ENCODE results near the gene NPPA. TPM values are rescaled to one million over a fixed set of nuclear protein-coding genes. Genes with fewer than 3 reads are reported as not detected.

NPPA gene
- total and polyA plus RNA-seq, 9 of the 15 experiments (the other 6 are each of a cell fraction or from before 2014, with no cell fraction given) = not detected

GRCh38 chr1:11858968-11859871, 11.6 kb upstream of the NPPA start (continued):
- TF ChIP-seq ATF4 (CRISPR knock-in tag; IDR thresholded peaks at IDR 0.05) (no peak), E2F3 (CRISPR knock-in tag; IDR thresholded peaks at IDR 0.05) (no peak), EHMT2 (IDR thresholded peaks at IDR 0.05) (peak; percentile 99), YY1 (IDR thresholded peaks at IDR 0.05; ENCODE audit: borderline replicate concordance in 1 of 3, control insufficient read depth in 1 of 3, extremely low read depth in 1 of 3, insufficient read depth in 3 of 3, insufficient read length in 1 of 3, insufficient replicate concordance in 2 of 3, low read depth in 1 of 3, low read length in 2 of 3) (peak in 1 of 3 experiments; percentile 21), HNRNPL (IDR thresholded peaks at IDR 0.05; ENCODE audit: low read depth, low read length) (no peak), ZNF133 (CRISPR knock-in tag; IDR thresholded peaks at IDR 0.05) (no peak), RFX5 (IDR thresholded peaks at IDR 0.05; ENCODE audit: low read depth, low read length) (no peak), GATA2 (CRISPR knock-in tag; IDR thresholded peaks at IDR 0.05) (0 out of 2 replicates have a peak, but pooled peaks have one; percentile 47), MAFG (tag; conservative IDR thresholded peaks at IDR 0.05) (no peak), TEAD2 (tag; IDR thresholded peaks at IDR 0.05) (no peak), ZNF830 (CRISPR knock-in tag; IDR thresholded peaks at IDR 0.05) (no peak), CBX3 (IDR thresholded peaks at IDR 0.05; ENCODE audit: borderline replicate concordance in 1 of 2, low read length in 2 of 2) (peak; percentile 51 to 71; a peak in 2 of 3 replicates), ZNF239 (CRISPR knock-in tag; IDR thresholded peaks at IDR 0.05) (no peak), EGR1 (conservative IDR thresholded peaks at IDR 0.05) (no peak), MEF2D (tag; conservative IDR thresholded peaks at IDR 0.05; ENCODE audit: low read depth) (no peak), KHSRP (IDR thresholded peaks at IDR 0.05) (no peak), ZNF589 (CRISPR knock-in tag; IDR thresholded peaks at IDR 0.05; ENCODE audit: low read depth) (no peak), ZNF668 (CRISPR knock-in tag; IDR thresholded peaks at IDR 0.05) (no peak), SIN3B (IDR thresholded peaks at IDR 0.05; ENCODE audit: low read depth) (no peak), ZNF316 (IDR thresholded peaks at IDR 0.05) (no peak)
- TF ChIP-seq, protein P1, sequence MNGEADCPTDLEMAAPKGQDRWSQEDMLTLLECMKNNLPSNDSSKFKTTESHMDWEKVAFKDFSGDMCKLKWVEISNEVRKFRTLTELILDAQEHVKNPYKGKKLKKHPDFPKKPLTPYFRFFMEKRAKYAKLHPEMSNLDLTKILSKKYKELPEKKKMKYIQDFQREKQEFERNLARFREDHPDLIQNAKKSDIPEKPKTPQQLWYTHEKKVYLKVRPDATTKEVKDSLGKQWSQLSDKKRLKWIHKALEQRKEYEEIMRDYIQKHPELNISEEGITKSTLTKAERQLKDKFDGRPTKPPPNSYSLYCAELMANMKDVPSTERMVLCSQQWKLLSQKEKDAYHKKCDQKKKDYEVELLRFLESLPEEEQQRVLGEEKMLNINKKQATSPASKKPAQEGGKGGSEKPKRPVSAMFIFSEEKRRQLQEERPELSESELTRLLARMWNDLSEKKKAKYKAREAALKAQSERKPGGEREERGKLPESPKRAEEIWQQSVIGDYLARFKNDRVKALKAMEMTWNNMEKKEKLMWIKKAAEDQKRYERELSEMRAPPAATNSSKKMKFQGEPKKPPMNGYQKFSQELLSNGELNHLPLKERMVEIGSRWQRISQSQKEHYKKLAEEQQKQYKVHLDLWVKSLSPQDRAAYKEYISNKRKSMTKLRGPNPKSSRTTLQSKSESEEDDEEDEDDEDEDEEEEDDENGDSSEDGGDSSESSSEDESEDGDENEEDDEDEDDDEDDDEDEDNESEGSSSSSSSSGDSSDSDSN (IDR thresholded peaks at IDR 0.05; ENCODE audit: borderline replicate concordance in 1 of 2, low read depth in 2 of 2, low read length in 2 of 2) = 0 out of 4 replicates have a peak, but pooled peaks of 1 of the 2 experiments have one; percentile 53

Data from K562 (cell line).